Adipocyte (in vitro differentiated cells): ENCODE data around the gene TMEM52B.
"Not testable (repeated sequence)": the region's sequence is repeated elsewhere in the genome, so short reads cannot be mapped to it uniquely, and the experiment has no call there.

Experiments used
- DNase-seq: peaks from one replicate; pipeline ENCODE4 v3.0.0-alpha.2; 2015; ENCODE audit warnings: low read depth
- H3K27me3 ChIP-seq: replicated peaks from 2 replicates; pipeline ENCODE4 v1.7.0; 2013; ENCODE audit warnings: mild to moderate bottlenecking, low read length, moderate library complexity; ENCODE audit not compliant: control insufficient read depth, insufficient read depth
- H3K36me3 ChIP-seq: 2 replicates; pipeline ENCODE4 v1.7.0; 2013; ENCODE audit warnings: low read length, mild to moderate bottlenecking, moderate library complexity; ENCODE audit not compliant: control insufficient read depth, insufficient read depth, severe bottlenecking
- H3K4me1 ChIP-seq: 2 replicates; pipeline ENCODE4 v1.7.0; 2013; ENCODE audit warnings: mild to moderate bottlenecking, low read length, moderate library complexity; ENCODE audit not compliant: control insufficient read depth, insufficient read depth
- H3K4me3 ChIP-seq: 2 replicates; pipeline ENCODE4 v1.7.0; 2013; ENCODE audit warnings: mild to moderate bottlenecking, low read length, moderate library complexity
- H3K9ac ChIP-seq: 2 replicates; pipeline ENCODE4 v1.7.0; 2013; ENCODE audit warnings: mild to moderate bottlenecking, low read length, moderate library complexity
- H3K9me3 ChIP-seq: 2 replicates; pipeline ENCODE4 v1.7.0; 2013; ENCODE audit warnings: mild to moderate bottlenecking, low read length, moderate library complexity; ENCODE audit not compliant: control insufficient read depth

Gene TMEM52B

DNA sequence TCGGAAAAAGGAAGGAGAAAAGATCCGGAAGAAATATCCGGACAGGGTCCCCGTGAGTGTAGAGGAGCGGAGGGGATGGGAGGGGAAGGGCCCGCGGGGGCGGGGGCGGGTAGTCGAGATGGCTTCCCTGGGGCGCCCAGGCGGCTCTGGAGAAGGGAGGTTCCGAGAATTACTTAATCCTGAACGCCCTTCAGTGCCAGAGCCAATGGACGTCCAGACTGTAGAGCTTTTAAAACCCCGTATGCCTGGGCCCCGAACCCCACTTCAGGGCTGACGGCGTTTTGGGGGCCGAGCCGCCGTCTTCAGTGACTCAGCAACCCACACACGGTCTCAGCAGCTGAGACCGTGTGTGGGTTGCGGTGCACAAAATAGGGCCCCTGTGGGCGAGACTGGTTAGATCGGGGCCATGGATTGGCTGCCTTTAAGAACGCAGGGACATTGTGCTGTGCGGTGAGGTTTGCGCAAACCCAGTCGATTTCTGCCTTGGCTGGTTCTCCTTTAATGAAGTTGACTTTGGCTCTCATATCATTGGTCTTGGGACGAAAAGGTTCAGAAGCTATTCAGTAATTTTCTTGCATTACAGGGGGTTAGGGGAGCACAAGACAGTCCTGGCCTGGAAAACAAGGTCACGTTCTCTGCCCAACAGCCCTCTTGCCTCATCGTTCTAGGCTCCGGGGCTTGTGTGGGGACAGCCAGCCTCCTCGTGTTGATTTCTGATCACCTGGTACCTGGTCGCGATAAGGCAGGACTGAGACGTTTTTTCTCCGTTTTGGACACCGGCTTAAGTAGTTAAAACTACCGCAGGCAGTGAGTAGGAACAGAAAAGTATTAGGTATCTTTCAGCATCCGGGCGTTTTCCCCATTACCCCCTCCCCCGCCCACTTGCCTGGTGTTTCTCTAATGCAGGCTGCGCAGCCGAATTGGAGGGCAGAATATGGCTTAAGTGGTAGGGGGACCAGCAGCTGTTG lies 34.6 kb downstream of the TMEM52B start:
- Histone ChIP-seq H3K9ac (peak overlapping the region; percentile 97), H3K9me3 (no peaks in the 10 kb centered on the region), H3K27me3 (no peaks in the 10 kb centered on the region), H3K4me3 (peak overlapping the region; percentile 99), H3K4me1 (peaks cover 16% of the 10 kb centered on the region), H3K36me3 (peaks cover 3% of the 10 kb centered on the region)
- DNase-seq: peak; percentile 90

DNA sequence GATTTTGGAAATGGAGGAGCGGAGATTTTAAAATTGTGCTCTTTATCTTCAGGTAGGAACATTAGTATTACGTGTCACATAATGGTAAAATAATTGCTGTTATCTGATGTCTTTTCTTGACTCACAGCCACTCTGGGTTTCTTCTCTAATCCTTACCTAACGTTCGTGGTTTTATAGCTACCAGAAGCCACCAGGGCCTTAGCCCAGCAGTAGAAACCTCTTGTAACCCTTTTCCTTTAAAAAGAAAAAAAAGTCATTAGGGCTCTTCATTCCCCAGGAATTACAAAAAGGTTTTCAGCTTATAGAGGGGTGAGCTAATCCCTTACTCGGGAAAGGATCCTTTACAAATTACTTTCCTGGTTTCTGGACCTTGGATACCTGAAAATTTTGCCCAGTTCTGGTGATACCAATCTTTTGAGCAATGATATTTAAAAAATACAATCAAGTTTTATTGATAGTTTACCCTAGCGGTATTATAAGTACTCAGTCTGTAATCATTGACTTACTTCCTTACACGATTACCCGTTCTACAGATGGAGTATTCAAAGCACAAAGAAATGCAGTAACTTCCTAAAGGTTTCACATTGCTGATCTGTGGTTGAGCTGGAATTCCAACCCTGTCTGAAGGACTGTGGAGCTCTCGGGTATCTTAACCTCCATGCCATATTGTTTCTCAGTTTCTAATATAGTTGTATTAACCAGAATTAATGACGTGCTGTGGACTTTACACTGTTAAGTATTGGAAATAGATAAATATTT lies 35.5 kb downstream of the TMEM52B start:
- Histone ChIP-seq H3K36me3 (peaks cover 7% of the 10 kb centered on the region), H3K9me3 (no peaks in the 10 kb centered on the region), H3K9ac (peak overlapping the region; percentile 97), H3K27me3 (no peaks in the 10 kb centered on the region), H3K4me3 (peak overlapping the region; percentile 99), H3K4me1 (peaks cover 16% of the 10 kb centered on the region)
- peak; percentile 76 for DNase-seq

DNA sequence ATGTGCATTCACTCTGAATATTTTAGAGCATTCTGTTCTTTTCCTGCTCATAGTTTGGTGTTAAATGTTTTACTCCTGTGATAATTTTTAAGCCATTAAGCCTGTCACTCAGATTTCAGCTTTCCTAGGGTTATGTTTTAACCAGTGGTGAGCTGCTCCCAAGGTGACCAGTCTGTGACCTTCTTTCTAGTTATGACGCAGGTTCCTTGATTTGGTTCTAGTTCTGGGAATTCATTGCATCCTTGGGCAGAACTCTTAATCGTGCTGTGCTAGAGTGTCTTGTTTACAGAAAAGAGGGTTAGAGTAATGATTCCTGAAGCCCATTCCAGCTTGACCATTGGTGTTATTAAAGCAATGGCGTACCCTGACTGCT lies 36.0 kb downstream of the TMEM52B start:
- peak; percentile 26 for DNase-seq
- peaks cover 16% of the 10 kb centered on the region for H3K4me1 ChIP-seq
- H3K27me3 ChIP-seq: no peaks in the 10 kb centered on the region
- peaks cover 11% of the 10 kb centered on the region for H3K36me3 ChIP-seq
- no peaks in the 10 kb centered on the region for H3K9me3 ChIP-seq
- peak overlapping the region; percentile 97 for H3K9ac ChIP-seq
- peak overlapping the region; percentile 99 for H3K4me3 ChIP-seq

DNA sequence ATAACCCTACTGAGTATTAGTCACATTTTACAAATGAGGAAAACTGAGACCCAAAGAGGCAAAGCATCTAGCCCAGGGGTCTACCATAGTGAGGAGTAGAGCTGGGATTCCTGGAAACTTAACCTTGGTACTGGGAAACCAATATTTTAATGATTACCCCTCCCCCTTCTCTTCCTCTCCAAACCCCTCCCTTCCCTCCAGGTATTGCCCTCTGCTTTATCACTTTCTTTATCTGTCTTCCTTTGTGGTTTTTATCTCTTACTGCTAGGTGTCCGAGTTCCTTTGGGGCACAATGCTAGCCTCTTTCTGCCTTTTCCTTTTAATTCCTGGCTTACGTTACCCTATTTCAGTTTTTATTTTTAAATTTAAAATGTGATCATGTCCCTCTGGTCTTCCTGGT lies 36.6 kb downstream of the TMEM52B start:
- no peaks in the 10 kb centered on the region for H3K27me3 ChIP-seq
- H3K9me3 ChIP-seq: no peaks in the 10 kb centered on the region
- DNase-seq: no peak
- peak overlapping the region; percentile 99 for H3K4me3 ChIP-seq
- H3K36me3 ChIP-seq: peaks cover 14% of the 10 kb centered on the region
- peaks cover 17% of the 10 kb centered on the region for H3K4me1 ChIP-seq
- H3K9ac ChIP-seq: peak overlapping the region; percentile 97

DNA sequence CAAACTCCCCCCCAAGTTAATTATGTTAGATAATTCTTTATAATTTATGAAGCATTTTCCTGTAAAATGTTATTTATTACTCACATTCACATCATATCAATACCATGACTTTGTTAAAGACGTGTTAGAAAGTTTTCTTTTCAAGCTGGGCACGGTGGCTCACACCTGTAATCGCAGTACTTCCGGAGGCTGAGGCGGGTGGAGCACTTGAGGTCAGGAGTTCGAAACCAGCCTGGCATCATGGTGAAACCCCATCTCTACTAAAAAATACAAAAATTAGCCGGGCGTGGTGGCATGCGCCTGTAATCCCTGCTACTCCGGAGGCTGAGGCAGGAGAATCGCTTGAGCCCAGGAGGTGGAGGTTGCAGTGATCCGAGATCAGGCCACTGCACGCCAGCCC lies 37.1 kb downstream of the TMEM52B start:
- peak overlapping the region; percentile 99 for H3K4me3 ChIP-seq
- not testable (repeated sequence) for H3K9me3 ChIP-seq, DNase-seq, H3K27me3 ChIP-seq, H3K9ac ChIP-seq
- H3K4me1 ChIP-seq: peaks cover 22% of the 10 kb centered on the region
- H3K36me3 ChIP-seq: peaks cover 18% of the 10 kb centered on the region

DNA sequence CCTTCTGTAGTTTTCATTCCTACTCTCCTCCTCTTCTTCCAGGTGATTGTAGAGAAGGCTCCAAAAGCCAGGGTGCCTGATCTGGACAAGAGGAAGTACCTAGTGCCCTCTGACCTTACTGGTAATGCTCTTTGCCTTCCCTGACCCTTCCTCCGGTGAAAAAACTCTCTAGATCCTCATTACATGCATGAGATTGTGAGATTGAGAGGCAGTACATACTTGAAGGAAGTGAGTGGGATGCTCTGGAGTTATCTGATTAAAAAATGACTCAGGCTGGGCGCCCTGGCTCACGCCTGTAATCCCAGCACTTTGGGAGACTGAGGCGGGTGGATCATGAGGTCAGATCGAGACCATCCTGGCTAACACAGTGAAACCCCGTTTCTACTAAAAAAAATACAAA lies 39.2 kb downstream of the TMEM52B start:
- Histone ChIP-seq H3K36me3 (peaks cover 39% of the 10 kb centered on the region), H3K4me1 (peaks cover 24% of the 10 kb centered on the region), H3K4me3 (no peak overlapping the region), H3K9ac (no peak overlapping the region), H3K9me3 (no peaks in the 10 kb centered on the region), H3K27me3 (no peaks in the 10 kb centered on the region)
- DNase-seq: no peak

DNA sequence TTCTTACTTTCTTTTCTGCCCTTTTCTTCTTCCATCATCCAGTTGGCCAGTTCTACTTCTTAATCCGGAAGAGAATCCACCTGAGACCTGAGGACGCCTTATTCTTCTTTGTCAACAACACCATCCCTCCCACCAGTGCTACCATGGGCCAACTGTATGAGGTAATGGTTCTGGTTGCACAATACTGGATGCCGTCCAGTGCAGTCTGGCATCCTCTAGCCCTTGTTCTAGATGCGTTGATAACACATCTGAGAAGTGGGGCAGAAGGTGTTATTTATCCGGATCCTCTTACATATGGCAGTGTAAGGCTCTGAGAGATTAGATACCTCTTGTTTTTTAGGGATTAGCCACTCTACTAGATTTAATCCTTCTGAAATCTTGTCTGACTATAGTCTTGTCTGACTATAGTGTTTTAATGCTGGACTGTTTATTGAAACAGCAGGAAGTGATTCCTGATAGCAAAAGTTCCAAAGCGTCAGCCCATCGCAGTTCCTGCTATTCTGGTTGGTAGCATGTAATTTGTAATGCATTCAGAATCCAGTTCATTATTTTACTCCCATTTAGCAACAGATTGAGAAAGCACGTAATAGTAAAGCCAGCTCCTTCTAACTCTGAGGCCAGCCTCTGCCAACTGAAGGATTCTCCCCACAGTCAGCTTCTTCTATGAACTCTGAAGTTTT lies 41.7 kb downstream of the TMEM52B start:
- Histone ChIP-seq H3K4me3 (no peak overlapping the region), H3K4me1 (peaks cover 9% of the 10 kb centered on the region), H3K27me3 (no peaks in the 10 kb centered on the region), H3K9ac (no peak overlapping the region), H3K36me3 (peaks cover 53% of the 10 kb centered on the region), H3K9me3 (no peaks in the 10 kb centered on the region)
- peak; percentile 67 for DNase-seq

DNA sequence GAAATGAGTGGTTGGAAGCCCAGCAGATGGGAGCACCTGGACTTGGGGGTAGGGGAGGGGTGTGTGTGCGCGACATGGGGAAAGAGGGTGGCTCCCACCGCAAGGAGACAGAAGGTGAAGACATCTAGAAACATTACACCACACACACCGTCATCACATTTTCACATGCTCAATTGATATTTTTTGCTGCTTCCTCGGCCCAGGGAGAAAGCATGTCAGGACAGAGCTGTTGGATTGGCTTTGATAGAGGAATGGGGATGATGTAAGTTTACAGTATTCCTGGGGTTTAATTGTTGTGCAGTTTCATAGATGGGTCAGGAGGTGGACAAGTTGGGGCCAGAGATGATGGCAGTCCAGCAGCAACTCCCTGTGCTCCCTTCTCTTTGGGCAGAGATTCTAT lies 43.0 kb downstream of the TMEM52B start:
- no peak for DNase-seq
- no peak overlapping the region for H3K4me3 ChIP-seq
- H3K27me3 ChIP-seq: no peaks in the 10 kb centered on the region
- H3K9ac ChIP-seq: no peak overlapping the region
- H3K36me3 ChIP-seq: peaks cover 53% of the 10 kb centered on the region
- H3K9me3 ChIP-seq: no peaks in the 10 kb centered on the region
- peaks cover 8% of the 10 kb centered on the region for H3K4me1 ChIP-seq

DNA sequence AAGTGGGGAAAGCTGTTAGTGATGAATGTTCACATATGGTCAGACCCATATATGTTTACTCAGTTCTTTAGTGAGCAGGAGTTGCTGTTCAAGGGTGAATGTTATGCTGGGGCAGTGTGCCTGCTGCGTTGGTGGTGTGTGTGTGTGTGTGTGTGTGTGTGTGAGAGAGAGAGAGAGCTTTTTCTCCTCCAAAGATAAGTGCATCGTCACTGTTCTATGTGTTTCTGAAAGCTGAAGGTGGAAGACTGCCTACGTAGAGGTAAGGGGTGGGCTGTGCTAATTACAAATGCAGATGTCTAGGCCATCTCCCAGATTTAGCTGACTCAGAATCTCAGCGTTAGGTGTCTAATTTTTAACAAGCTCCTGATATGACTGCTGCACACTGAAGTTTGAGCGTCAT lies 44.4 kb downstream of the TMEM52B start:
- DNase-seq: no peak
- Histone ChIP-seq H3K27me3 (no peaks in the 10 kb centered on the region), H3K9ac (no peak overlapping the region), H3K4me3 (no peak overlapping the region), H3K36me3 (peaks cover 50% of the 10 kb centered on the region), H3K4me1 (peaks cover 8% of the 10 kb centered on the region), H3K9me3 (no peaks in the 10 kb centered on the region)

DNA sequence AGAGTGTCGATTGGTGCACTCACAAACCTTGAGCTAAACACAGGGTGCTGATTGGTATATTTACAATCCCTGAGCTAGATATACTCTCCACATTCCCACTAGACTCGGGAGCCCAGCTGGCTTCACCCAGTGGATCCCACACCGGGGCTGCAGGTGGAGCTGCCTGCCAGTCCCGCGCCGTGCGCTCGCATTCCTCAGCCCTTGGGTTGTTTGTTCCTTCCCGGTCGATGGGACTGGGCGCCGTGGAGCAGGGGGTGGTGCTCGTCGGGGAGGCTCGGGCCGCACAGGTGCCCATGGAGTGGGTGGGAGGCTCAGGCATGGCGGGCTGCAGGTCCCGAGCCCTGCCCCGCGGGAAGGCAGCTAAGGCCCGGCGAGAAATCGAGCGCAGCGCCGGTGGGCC lies 46.6 kb downstream of the TMEM52B start:
- not testable (repeated sequence) for H3K9ac ChIP-seq, DNase-seq

DNA sequence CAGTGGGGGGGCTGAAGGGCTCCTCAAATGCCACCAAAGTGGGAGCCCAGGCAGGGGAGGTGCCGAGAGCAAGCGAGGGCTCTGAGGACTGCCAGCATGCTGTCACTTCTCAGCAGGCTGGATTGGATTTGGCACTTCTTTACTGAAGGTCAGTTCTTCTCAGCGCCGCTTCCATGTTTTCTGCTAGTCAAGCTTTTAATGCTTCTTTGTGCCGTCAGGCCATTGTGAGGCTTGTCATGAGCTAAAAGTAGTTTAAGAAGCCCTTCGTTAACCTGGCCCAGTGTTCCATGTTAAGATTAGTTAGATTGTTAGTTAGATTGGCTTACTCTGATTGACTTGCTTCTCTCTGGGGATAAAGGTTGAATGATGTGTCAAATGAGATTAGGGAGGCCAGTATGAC lies 47.3 kb downstream of the TMEM52B start:
- Histone ChIP-seq H3K27me3 (no peaks in the 10 kb centered on the region), H3K4me3 (no peak overlapping the region), H3K9me3 (no peaks in the 10 kb centered on the region), H3K4me1 (peaks cover under 1% of the 10 kb centered on the region), H3K9ac (no peak overlapping the region), H3K36me3 (peaks cover 34% of the 10 kb centered on the region)
- no peak for DNase-seq

More for the DNA sequence above, 46.6 kb downstream of the TMEM52B start:
- not testable (repeated sequence) for H3K4me1 ChIP-seq, H3K4me3 ChIP-seq, H3K9me3 ChIP-seq, H3K27me3 ChIP-seq
- H3K36me3 ChIP-seq: peaks cover 39% of the 10 kb centered on the region
